Ishikawa (cell line): ENCODE results near the gene EDDM13.

Source experiments
- CEBPB ChIP-seq: IDR thresholded peaks from 2 replicates; pipeline ENCODE4 v1.6.1; 2012
- CREB1 ChIP-seq: IDR thresholded peaks from 2 replicates; pipeline ENCODE4 v1.6.1; 2012; ENCODE audit warnings: low read depth
- EGR1 ChIP-seq: IDR thresholded peaks from 2 replicates; pipeline ENCODE4 v1.6.1; 2012
- EP300 ChIP-seq: IDR thresholded peaks from 2 replicates; pipeline ENCODE4 v1.6.1; 2012; ENCODE audit warnings: borderline replicate concordance
- FOXM1 ChIP-seq: IDR thresholded peaks from 2 replicates; pipeline ENCODE4 v1.6.1; 2012; ENCODE audit warnings: low read depth, borderline replicate concordance
- MAX ChIP-seq: IDR thresholded peaks from 2 replicates; pipeline ENCODE4 v1.6.1; 2012
- NFIC ChIP-seq: IDR thresholded peaks from 2 replicates; pipeline ENCODE4 v1.6.1; 2012
- RAD21 ChIP-seq: IDR thresholded peaks from 2 replicates; pipeline ENCODE4 v1.6.1; 2012; ENCODE audit warnings: low read depth
- REST ChIP-seq: IDR thresholded peaks from 2 replicates; pipeline ENCODE4 v1.6.1; 2012; ENCODE audit warnings: low read depth, mild to moderate bottlenecking
- TAF1 ChIP-seq: IDR thresholded peaks from 2 replicates; pipeline ENCODE4 v1.6.1; 2012; ENCODE audit warnings: low read depth, mild to moderate bottlenecking
- TCF12 ChIP-seq: IDR thresholded peaks from 2 replicates; pipeline ENCODE4 v1.6.1; 2012; ENCODE audit warnings: low read depth
- TEAD4 ChIP-seq: IDR thresholded peaks from 2 replicates; pipeline ENCODE4 v1.6.1; 2012
- USF1 ChIP-seq: IDR thresholded peaks from 2 replicates; pipeline ENCODE4 v1.6.1; 2012
- YY1 ChIP-seq: IDR thresholded peaks from 2 replicates; pipeline ENCODE4 v1.6.1; 2012; ENCODE audit warnings: low read depth
- ZBTB7A ChIP-seq: IDR thresholded peaks from 2 replicates; pipeline ENCODE4 v1.6.1; 2012; ENCODE audit warnings: low read depth

Gene EDDM13

GRCh38 chr19:56333506-56333905, 61.0 kb downstream of the EDDM13 start:
- no peak for TF ChIP-seq NFIC
- peak; percentile 86 for TF ChIP-seq RAD21

- TF ChIP-seq TAF1, result no peak
- TF ChIP-seq EP300, result no peak
- no peak for TF ChIP-seq NFIC
- TF ChIP-seq CREB1, result no peak
- TF ChIP-seq RAD21, result no peak
- no peak for TF ChIP-seq MAX
- no peak for TF ChIP-seq ZBTB7A
- TF ChIP-seq TCF12, result no peak
- no peak for TF ChIP-seq USF1
- TF ChIP-seq TEAD4, result no peak
- no peak for TF ChIP-seq EGR1
- TF ChIP-seq FOXM1, result no peak
- no peak for TF ChIP-seq YY1
- TF ChIP-seq CEBPB, result no peak
- TF ChIP-seq REST, result no peak
Observed at GRCh38 chr19:56341948-56342347, 69.4 kb downstream of the EDDM13 start.

GRCh38 chr19:56347163-56347778, 74.7 kb downstream of the EDDM13 start:
- no peak for TF ChIP-seq MAX
- TF ChIP-seq REST, result no peak
- no peak for TF ChIP-seq TCF12
- TF ChIP-seq USF1, result no peak
- no peak for TF ChIP-seq ZBTB7A
- no peak for TF ChIP-seq RAD21
- TF ChIP-seq TAF1, result no peak
- no peak for TF ChIP-seq EP300
- no peak for TF ChIP-seq TEAD4
- no peak for TF ChIP-seq NFIC
- TF ChIP-seq FOXM1, result no peak
- no peak for TF ChIP-seq EGR1
- TF ChIP-seq CREB1, result no peak
- TF ChIP-seq YY1, result no peak
- no peak for TF ChIP-seq CEBPB

- no peak for TF ChIP-seq EP300
- peak; percentile 31; the same call in 1 of the 2 replicates for TF ChIP-seq RAD21
- TF ChIP-seq TAF1, result no peak
- TF ChIP-seq ZBTB7A, result no peak
Observed at GRCh38 chr19:56348289-56348877, 75.8 kb downstream of the EDDM13 start.

- TF ChIP-seq YY1, result no peak
- TF ChIP-seq RAD21, result peak; percentile 61
- no peak for TF ChIP-seq CEBPB
- no peak for TF ChIP-seq MAX
- no peak for TF ChIP-seq USF1
- no peak for TF ChIP-seq EGR1
Observed at GRCh38 chr19:56350416-56351045, 78.0 kb downstream of the EDDM13 start.

- TF ChIP-seq TAF1, result no peak
- TF ChIP-seq ZBTB7A, result no peak
- TF ChIP-seq EGR1, result no peak
- TF ChIP-seq YY1, result no peak
- TF ChIP-seq REST, result no peak
- no peak for TF ChIP-seq CREB1
- TF ChIP-seq TEAD4, result no peak
- no peak for TF ChIP-seq USF1
- no peak for TF ChIP-seq RAD21
Observed at GRCh38 chr19:56351208-56351607, 78.7 kb downstream of the EDDM13 start.
